K562 (cell line): ENCODE data around the gene OTOR. TPM values are rescaled to one million over a fixed set of nuclear protein-coding genes. Genes with fewer than 3 reads are reported as not detected.

Experiments
- ATAC-seq: fragments of 200-7000 bp; cut with Tn5 transposase; 3 replicates; pipeline ENCODE4 v1.9.1; 2020; ENCODE audit warnings: moderate library complexity
- Bru-seq: library from RNA; stranded (reverse); fragments of 400-500 nt; gene quantifications from one replicate; lab custom pipeline; 2021; lab: Mats Ljungman, UMichigan
- BruChase-seq, 2 experiments: library from RNA; stranded (reverse); fragments of 400-500 nt; gene quantifications; one replicate each; lab custom pipeline; 2021; lab: Mats Ljungman, UMichigan
- BruUV-seq: library from RNA; stranded (reverse); fragments of 400-500 nt; replicated peaks from 2 replicates; lab custom pipeline; 2021; lab: Mats Ljungman, UMichigan
- CTCF ChIA-PET: fragments of 300-600 bp; formaldehyde crosslinking; extraction: SDS; loops from one replicate; lab custom pipeline; 2021; ENCODE audit warnings: low intra/inter-chr PET ratio; lab: Yijun Ruan, JAX
- POLR2A ChIA-PET: fragments of 300-600, 350-650 bp; sonication (Branson Sonifier 250); formaldehyde crosslinking; extraction: SDS; loops from one replicate; lab custom pipeline; 2021; ENCODE audit warnings: antibody characterized with exemption, inconsistent platforms; lab: Yijun Ruan, JAX
- DNase-seq, 4 experiments: peaks; one replicate each; pipeline versions ENCODE4 v3.0.0 to v3.0.0-alpha.2; 2011 to 2018; ENCODE audit warnings: low spot score in 3 of 4, mixed read lengths in 3 of 4; ENCODE audit errors: extremely low read depth in 1 of 4
- FAIRE-seq: peaks from 2 replicates; lab custom pipeline; 2011; peaks lifted over from hg19 to GRCh38; lab: Jason Lieb, UNC
- H2AFZ ChIP-seq: 2 replicates; pipeline ENCODE4 v1.6.0; 2011; ENCODE audit warnings: low read depth, low read length, control low read depth, inconsistent platforms
- H3K27ac ChIP-seq: fragments of 200-600 bp; 3 replicates; pipeline ENCODE4 v1.8.0; 2011; ENCODE audit warnings: low read depth, mild to moderate bottlenecking, control low read depth, inconsistent platforms, low read length, moderate library complexity, mixed read lengths; ENCODE audit errors: extremely low read depth
- H3K27me3 ChIP-seq, 2 experiments: fragments of 300-600 bp in 1 of 2; 2 replicates in 1 of 2; 3 replicates in 1 of 2; pipeline versions ENCODE4 v1.6.0 to v1.8.0; 2011; ENCODE audit warnings: inconsistent platforms in 2 of 2, low read length in 2 of 2, mild to moderate bottlenecking in 1 of 2, mixed read lengths in 1 of 2, moderate library complexity in 1 of 2; ENCODE audit not compliant: control insufficient read depth in 2 of 2, insufficient read depth in 2 of 2
- H3K36me3 ChIP-seq: fragments of 300-600 bp; 3 replicates; pipeline ENCODE4 v1.8.0; 2011; ENCODE audit warnings: mild to moderate bottlenecking, low read length, inconsistent platforms; ENCODE audit not compliant: control insufficient read depth, insufficient read depth
- H3K4me1 ChIP-seq, 2 experiments: fragments of 200-600 bp in 1 of 2; replicated peaks in 1 of 2; 2 replicates in 1 of 2; 3 replicates in 1 of 2; pipeline versions ENCODE4 v1.5.1 to v1.8.0; 2011; ENCODE audit warnings: inconsistent platforms in 2 of 2, low read length in 2 of 2, mild to moderate bottlenecking in 1 of 2, mixed read lengths in 1 of 2, moderate library complexity in 1 of 2; ENCODE audit not compliant: control insufficient read depth in 2 of 2, insufficient read depth in 2 of 2
- H3K4me2 ChIP-seq: 2 replicates; pipeline ENCODE4 v1.6.1; 2011; ENCODE audit warnings: low read length, control low read depth, inconsistent platforms, mixed read lengths; ENCODE audit not compliant: insufficient read depth
- H3K4me3 ChIP-seq: fragments of 200-600 bp; sonication (generic), shearing (Covaris generic); 2 replicates; pipeline ENCODE4 v1.5.1; 2016; ENCODE audit warnings: control low read depth, inconsistent platforms
- H3K79me2 ChIP-seq: fragments of 200-600 bp; 3 replicates; pipeline ENCODE4 v1.8.0; 2011; ENCODE audit warnings: low read length, inconsistent platforms; ENCODE audit not compliant: control insufficient read depth, insufficient read depth
- H3K9ac ChIP-seq, 2 experiments: 2 replicates each; pipeline versions ENCODE4 v1.6.0 to v1.6.1; 2011; ENCODE audit warnings: low read depth in 2 of 2, low read length in 2 of 2, control low read depth in 1 of 2, inconsistent platforms in 1 of 2, mild to moderate bottlenecking in 1 of 2, mixed read lengths in 1 of 2; ENCODE audit not compliant: insufficient read depth in 1 of 2
- H3K9me1 ChIP-seq: one replicate; pipeline ENCODE4 v1.6.0; 2011; ENCODE audit warnings: inconsistent platforms, mild to moderate bottlenecking, low read length, moderate library complexity; ENCODE audit not compliant: control insufficient read depth, insufficient read depth
- H3K9me3 ChIP-seq: replicated peaks from 2 replicates; pipeline ENCODE4 v1.5.1; 2011; ENCODE audit warnings: low read depth, low read length, inconsistent platforms; ENCODE audit not compliant: control insufficient read depth, insufficient read depth
- H4K20me1 ChIP-seq: replicated peaks from 2 replicates; pipeline ENCODE4 v1.6.1; 2011; ENCODE audit warnings: low read length, inconsistent platforms, mixed read lengths; ENCODE audit not compliant: control insufficient read depth, insufficient read depth
- ASH1L ChIP-seq: fragments of 450-650 bp; IDR thresholded peaks from 2 replicates; pipeline ENCODE4 v1.6.1; 2018; ENCODE audit warnings: borderline replicate concordance, mild to moderate bottlenecking, low read depth; ENCODE audit not compliant: partially characterized antibody
- FOXK1 ChIP-seq: sonication (generic); formaldehyde crosslinking; IDR thresholded peaks from 2 replicates; pipeline ENCODE4 v1.8.0; 2022; ENCODE audit warnings: missing genetic modification reagents, mild to moderate bottlenecking, borderline replicate concordance
- FOXP1 ChIP-seq: sonication (generic); formaldehyde crosslinking; IDR thresholded peaks from 2 replicates; pipeline ENCODE4 v1.8.0; 2022; ENCODE audit warnings: mild to moderate bottlenecking, missing genetic modification reagents
- NFE2 ChIP-seq: IDR thresholded peaks from 2 replicates; pipeline ENCODE4 v1.6.1; 2014; ENCODE audit warnings: antibody characterized with exemption, low read depth
- NFIC ChIP-seq: fragments of 450-650 bp; IDR thresholded peaks from 2 replicates; pipeline ENCODE4 v1.6.1; 2017; ENCODE audit warnings: mild to moderate bottlenecking, inconsistent platforms
- NR0B1 ChIP-seq: fragments of 450-650 bp; IDR thresholded peaks from one replicate; pipeline ENCODE4 v1.6.1; 2018; ENCODE audit warnings: mild to moderate bottlenecking, moderate library complexity; ENCODE audit not compliant: partially characterized antibody
- POLR2B ChIP-seq: fragments of 450-650 bp; IDR thresholded peaks from 2 replicates; pipeline ENCODE4 v1.6.1; 2018; ENCODE audit warnings: low read depth; ENCODE audit not compliant: partially characterized antibody
- RBM14 ChIP-seq: fragments of 200-400 bp; formaldehyde crosslinking; IDR thresholded peaks from 2 replicates; pipeline ENCODE4 v1.6.1; 2018; ENCODE audit warnings: low read depth, mild to moderate bottlenecking, low read length, moderate library complexity, borderline replicate concordance; ENCODE audit not compliant: insufficient read depth
- SP1 ChIP-seq: sonication (generic); formaldehyde crosslinking; IDR thresholded peaks from 2 replicates; pipeline ENCODE4 v1.8.1; 2022; ENCODE audit warnings: mild to moderate bottlenecking, missing genetic modification reagents
- SPI1 ChIP-seq: IDR thresholded peaks from 2 replicates; pipeline ENCODE4 v1.6.1; 2011; ENCODE audit warnings: low read depth, low read length, control low read depth, borderline replicate concordance
- SRSF1 ChIP-seq: fragments of 200-400 bp; formaldehyde crosslinking; IDR thresholded peaks from 2 replicates; pipeline ENCODE4 v1.6.1; 2017; ENCODE audit warnings: mild to moderate bottlenecking, low read depth, low read length, moderate library complexity
- UBTF ChIP-seq, 2 experiments: IDR thresholded peaks; 2 replicates each; pipeline ENCODE4 v1.6.1; 2012; ENCODE audit warnings: improper control_type of control experiment in 2 of 2, low read depth in 2 of 2, low read length in 2 of 2, borderline replicate concordance in 1 of 2
- ZC3H8 ChIP-seq: fragments of 450-650 bp; IDR thresholded peaks from 2 replicates; pipeline ENCODE4 v1.6.1; 2017
- ZNF740 ChIP-seq, 3 experiments: fragments of 200-800 bp in 1 of 3; sonication (Bioruptor generic) in 1 of 3; sonication (generic) in 1 of 3; formaldehyde crosslinking in 1 of 3; IDR thresholded peaks; 2 replicates each; pipeline versions ENCODE4 v1.6.1 to v1.8.0; 2016 to 2022; ENCODE audit warnings: mild to moderate bottlenecking in 2 of 3, missing compliant biosample characterization in 2 of 3, missing genetic modification characterization in 2 of 3, missing genetic modification reagents in 1 of 3
- WGBS: fragments of 100-300 bp; shearing (Covaris generic); methylation state at CpG from one replicate; pipeline ENCODE4 v1.1.6; 2016; ENCODE audit warnings: low coverage, mixed read lengths; ENCODE audit not compliant: insufficient coverage; ENCODE audit errors: missing lambda C conversion rate; 5-methylcytosine and 5-hydroxymethylcytosine counted together
- in situ Hi-C: fragments of 300-500 bp; cut with MboI; formaldehyde crosslinking; loops from 4 replicates; pipeline ENCODE4 v1.15.0; 2018; ENCODE audit warnings: inconsistent platforms, mixed read lengths
- intact Hi-C: fragments of 100-400 bp; cut with micrococcal nuclease; formaldehyde crosslinking; loops from 2 replicates; pipeline ENCODE4 v1.14.2; 2022
- long read RNA-seq, 3 experiments: library from polyadenylated mRNA in 2 of 3; library from RNA in 1 of 3; unstranded in 2 of 3; stranded (forward) in 1 of 3; transcript quantifications; one replicate each; pipeline ENCODE4 v2.0.0, GENCODE V29; 2019 to 2022
- polyA minus RNA-seq, 3 experiments: library from RNA; depleted of rRNA, polyadenylated mRNA; stranded (reverse); fragments of >200 nt; gene quantifications; 2 replicates each; pipeline ENCODE4 v1.2.3, GENCODE V29; 2011
- polyA plus RNA-seq, 8 experiments: library from polyadenylated mRNA; depleted of rRNA in 4 of 8; stranded (reverse) in 5 of 8; unstranded in 3 of 8; fragments of >200 nt; fragmentation: Nextera tagmentation in 2 of 8; fragmentation: Illumina TruSeq in 1 of 8; extraction: Ambion mirVana in 2 of 8; extraction: Trizol in 1 of 8; gene quantifications; 2 replicates each; pipeline versions ENCODE4 v1.2.1 to v1.2.3, GENCODE V29; 2011 to 2014; ENCODE audit warnings: inconsistent platforms in 1 of 8, missing spikeins in 1 of 8
- total RNA-seq, 7 experiments: library from RNA; depleted of rRNA in 6 of 7; stranded (reverse); fragments of >200 nt in 6 of 7; fragmentation: Illumina TruSeq in 2 of 7; extraction: Trizol in 2 of 7; gene quantifications; 2 replicates each; pipeline versions ENCODE4 v1.2.1 to v1.2.3, GENCODE V29; 2011 to 2021; ENCODE audit warnings: low replicate concordance in 1 of 7

Gene OTOR
- not detected in 2 replicates for total RNA-seq (2011; cell fraction: chromatin; rRNA removed; ENCODE audit: low replicate concordance)
- not detected in 2 replicates for total RNA-seq (2011; cell fraction: nucleolus; rRNA removed)
- not detected in 2 replicates for total RNA-seq (2011; cell fraction: nucleoplasm; rRNA removed)
- total RNA-seq (2014; rRNA removed) (not detected in 2 replicates), total RNA-seq (2014; rRNA removed; fragmentation: Illumina TruSeq; extraction: Trizol) (not detected in 2 replicates), total RNA-seq (2015; rRNA removed; fragmentation: Illumina TruSeq; extraction: Trizol) (not detected in 2 replicates), total RNA-seq (2021) (not detected in 2 replicates), polyA plus RNA-seq (2011; rRNA removed) (not detected in 2 replicates), polyA plus RNA-seq (2014; fragmentation: Illumina TruSeq; extraction: Trizol) (not detected in 2 replicates), polyA plus RNA-seq (2014; fragmentation: Nextera tagmentation; extraction: Ambion mirVana) (not detected), polyA plus RNA-seq (2014; rRNA removed) (not detected in 2 replicates), polyA minus RNA-seq (2011; rRNA and poly(A)+ RNA removed) (not detected in 2 replicates), Bru-seq, nascent RNA (percentile 39 among the genes with signal in this experiment), BruChase-seq, experiment 1, labeled RNA remaining after a 2-hour chase (percentile 53 among the genes with signal in this experiment), BruChase-seq, experiment 2, labeled RNA remaining after a 6-hour chase (percentile 51 among the genes with signal in this experiment)
- polyA plus RNA-seq (2011; cell fraction: cytosol; rRNA removed): not detected in 2 replicates
- polyA plus RNA-seq (2011; cell fraction: nucleus; rRNA removed): not detected in 2 replicates
- not detected in 2 replicates for polyA plus RNA-seq (2012)
- not detected in 2 replicates for polyA minus RNA-seq (2011; cell fraction: cytosol; rRNA and poly(A)+ RNA removed)
- polyA minus RNA-seq (2011; cell fraction: nucleus; rRNA and poly(A)+ RNA removed): not detected in 2 replicates
- long read RNA-seq, experiment 1: 0 reads
- long read RNA-seq, experiment 2: 0 reads
- long read RNA-seq, experiment 3: 0 reads

GRCh38 chr20:16748308-16748900 lies at the start of gene OTOR:
Gene OTOR (plus strand): TSS chr20:16748358. CDS start chr20:16748402, 44 bp downstream.
- BruUV-seq: no TSS peak
- ChIA-PET POLR2A (no interaction called here), CTCF (no interaction called here)
- H3K79me2 ChIP-seq: no peaks in the 10 kb centered on the region
- no peak for FAIRE-seq
- H3K9ac ChIP-seq: no peak within 1 kb of the TSS
- no peaks in the 10 kb centered on the region for H3K27me3 ChIP-seq
- no peak within 1 kb of the TSS for H3K27ac ChIP-seq
- no peak within 1 kb of the TSS for H3K4me3 ChIP-seq
- no peak for DNase-seq
- H3K9me1 ChIP-seq: no peaks in the 10 kb centered on the region
- no peaks in the 10 kb centered on the region for H4K20me1 ChIP-seq
- no peak within 1 kb of the TSS for H2AFZ ChIP-seq
- no peaks in the 10 kb centered on the region for H3K9me3 ChIP-seq
- no peak within 1 kb of the TSS for H3K4me2 ChIP-seq
- WGBS: 0% methylated on average over 4 of the region's 5 CpGs
- intact Hi-C loops: no loop called here
- in situ Hi-C loops: no loop called here
- H3K4me1 ChIP-seq: no peaks in the 10 kb centered on the region
- no peak for ATAC-seq
- no peaks in the 10 kb centered on the region for H3K36me3 ChIP-seq
- TF ChIP-seq FOXK1 (CRISPR knock-in tag) (no peak), ZC3H8 (no peak), UBTF (IDR thresholded peaks at IDR 0.05; ENCODE audit: borderline replicate concordance in 1 of 2, low read depth in 2 of 2, low read length in 2 of 2) (no peak), ASH1L (no peak), NR0B1 (no peak), NFIC (no peak), ZNF740 (CRISPR knock-in tag; IDR thresholded peaks at IDR 0.05) (no peak), ZNF740 (tag; IDR thresholded peaks at IDR 0.05) (no peak), SP1 (no peak), RBM14 (no peak), SPI1 (no peak), SRSF1 (no peak), NFE2 (no peak), FOXP1 (CRISPR knock-in tag) (no peak), POLR2B (no peak)
